ENCODE measurements around the gene LMX1B.
"Not testable (repeated sequence)": the region's sequence is repeated elsewhere in the genome, so short reads cannot be mapped to it uniquely, and the experiment has no call there.

- not testable (repeated sequence) for TF ChIP-seq RAD21 (IDR thresholded peaks at IDR 0.05; ENCODE audit: low read length); POLR2A (IDR thresholded peaks at IDR 0.05; ENCODE audit: low read depth, low read length); SMC3 (IDR thresholded peaks at IDR 0.05; ENCODE audit: low read depth, low read length)
These were observed 111.8 kb downstream of the LMX1B start for GRCh38 chr9:126725485-126725884.

All from IMR-90 (cell line).